BE2C (cell line): Measurements from ENCODE around the gene SARNP.
"Not testable (repeated sequence)": the region's sequence is repeated elsewhere in the genome, so short reads cannot be mapped to it uniquely, and the experiment has no call there.

Source experiments
- DNase-seq: peaks from one replicate; pipeline ENCODE4 v3.0.0-alpha.2; 2020
- H3K27me3 ChIP-seq: fragments of 250-450 bp; sonication (Bioruptor Pico); 2 replicates; pipeline ENCODE4 v1.5.1; 2020; ENCODE audit warnings: mild to moderate bottlenecking
- H3K36me3 ChIP-seq: fragments of 250-450 bp; sonication (Bioruptor Pico); 2 replicates; pipeline ENCODE4 v1.5.1; 2020; ENCODE audit warnings: mild to moderate bottlenecking
- H3K4me1 ChIP-seq: fragments of 250-450 bp; sonication (Bioruptor Pico); 2 replicates; pipeline ENCODE4 v1.5.1; 2020
- H3K4me3 ChIP-seq: 2 replicates; pipeline ENCODE4 v1.5.1; 2011; ENCODE audit warnings: low read depth, low read length
- H3K9me3 ChIP-seq: fragments of 250-450 bp; sonication (Bioruptor Pico); 2 replicates; pipeline ENCODE4 v1.5.1; 2020
- CTCF ChIP-seq: IDR thresholded peaks from 2 replicates; pipeline ENCODE4 v1.5.1; 2012; ENCODE audit warnings: mild to moderate bottlenecking, low read depth, low read length

SARNP gene

GRCh38 chr12:55840581-55841351, 23.2 kb upstream of the SARNP start:
- Histone ChIP-seq H3K4me3 (no peak overlapping the region), H3K9me3 (no peaks in the 10 kb centered on the region), H3K27me3 (no peaks in the 10 kb centered on the region), H3K36me3 (no peaks in the 10 kb centered on the region), H3K4me1 (no peaks in the 10 kb centered on the region)
- TF ChIP-seq CTCF, result no peak
- no peak for DNase-seq

GRCh38 chr12:55839345-55840140, 22.0 kb upstream of the SARNP start:
- no peaks in the 10 kb centered on the region for H3K9me3 ChIP-seq
- no peaks in the 10 kb centered on the region for H3K27me3 ChIP-seq
- TF ChIP-seq CTCF, result no peak
- no peaks in the 10 kb centered on the region for H3K4me1 ChIP-seq
- H3K36me3 ChIP-seq, result no peaks in the 10 kb centered on the region
- H3K4me3 ChIP-seq, result no peak overlapping the region
- no peak for DNase-seq

- no peaks in the 10 kb centered on the region for H3K4me1 ChIP-seq
- no peak for TF ChIP-seq CTCF
- H3K4me3 ChIP-seq, result no peak overlapping the region
- no peak for DNase-seq
- H3K36me3 ChIP-seq, result no peaks in the 10 kb centered on the region
- no peaks in the 10 kb centered on the region for H3K27me3 ChIP-seq
- H3K9me3 ChIP-seq, result no peaks in the 10 kb centered on the region
These were observed 20.8 kb upstream of the SARNP start for GRCh38 chr12:55838361-55838760.

- H3K9me3 ChIP-seq, H3K4me3 ChIP-seq, H3K4me1 ChIP-seq, H3K27me3 ChIP-seq, DNase-seq, H3K36me3 ChIP-seq: not testable (repeated sequence)
These were observed 16.9 kb upstream of the SARNP start for GRCh38 chr12:55834400-55834799.

- no peaks in the 10 kb centered on the region; the same call in 1 of the 2 replicates for H3K4me1 ChIP-seq
- H3K9me3 ChIP-seq, result no peaks in the 10 kb centered on the region
- no peak overlapping the region for H3K4me3 ChIP-seq
- peaks cover 2% of the 10 kb centered on the region; the same call in 1 of the 2 replicates for H3K36me3 ChIP-seq
- TF ChIP-seq CTCF, result no peak
- H3K27me3 ChIP-seq, result no peaks in the 10 kb centered on the region
- no peak for DNase-seq
These were observed 15.5 kb upstream of the SARNP start for GRCh38 chr12:55833056-55833455.

- TF ChIP-seq CTCF, result no peak
- Histone ChIP-seq H3K27me3 (no peaks in the 10 kb centered on the region), H3K4me3 (peak overlapping the region; percentile 80), H3K36me3 (peaks cover 11% of the 10 kb centered on the region; the same call in 1 of the 2 replicates), H3K9me3 (no peaks in the 10 kb centered on the region), H3K4me1 (no peaks in the 10 kb centered on the region; the same call in 1 of the 2 replicates)
- no peak for DNase-seq
These were observed 13.9 kb upstream of the SARNP start for GRCh38 chr12:55831447-55831815.
